Measurements from ENCODE around the gene TBC1D22A.

- no peak for TF ChIP-seq POLR2A (IDR thresholded peaks at IDR 0.05; ENCODE audit: low read length)
- no peak for TF ChIP-seq GATA1 (IDR thresholded peaks at IDR 0.05; ENCODE audit: low read depth, low read length)
These were observed 206.4 kb downstream of the TBC1D22A start for GRCh38 chr22:46968848-46969247.
